ENCODE data around the gene NETO2. TPM values are rescaled to one million over a fixed set of nuclear protein-coding genes. Genes with fewer than 3 reads are reported as not detected.

NETO2 gene
- total RNA-seq, 1 experiment from 2014 or later: 10.3 TPM

DNA sequence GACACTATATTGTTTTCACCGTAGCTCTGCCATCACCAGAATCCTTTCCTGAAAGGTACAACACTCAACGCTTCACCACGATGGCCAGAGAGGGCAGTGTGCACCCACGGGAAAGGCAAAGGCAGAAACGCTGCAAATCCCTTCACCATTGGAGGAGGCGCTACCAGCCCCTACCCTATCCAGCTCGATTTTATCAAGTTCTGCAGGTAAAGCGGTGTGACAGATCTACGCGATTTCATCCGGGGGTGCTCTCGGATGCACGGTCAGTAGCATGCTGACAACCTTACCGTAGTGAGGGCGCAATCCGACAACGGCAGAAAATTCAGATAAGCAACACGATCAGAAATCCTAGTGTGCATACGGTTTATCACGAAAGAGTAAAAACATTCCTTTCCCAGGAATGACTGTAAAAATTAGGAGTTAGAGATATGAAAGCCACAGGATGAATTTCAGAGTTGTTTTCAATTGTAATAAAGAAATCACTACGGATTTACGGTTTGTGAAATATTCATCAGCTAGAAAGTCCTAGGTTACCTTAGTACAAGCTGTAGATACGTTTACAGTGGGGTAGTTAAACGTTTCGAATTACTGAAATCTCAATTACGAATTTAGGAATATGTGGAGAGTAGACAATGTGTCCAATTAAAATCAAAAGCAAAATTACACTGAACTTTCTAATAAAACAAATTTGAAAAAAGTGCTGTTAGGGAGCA is 1.8 kb downstream of the NETO2 start:
- BruUV-seq (replicated peaks): TSS peak; percentile 61
- H2AFZ ChIP-seq (ENCODE audit: low read depth, low read length, poor library complexity, severe bottlenecking): peak overlapping the region; percentile 64
- peak overlapping the region; percentile 69 for H3K4me2 ChIP-seq (ENCODE audit: low read length)
- ChIA-PET POLR2A (interaction anchor here (0.9 to 1.6 kb wide), 4 partner anchors 16 to 1023 kb away, joined by 3 to 4 read pairs (median 3); no protein-coding TSS in a partner anchor), CTCF (interaction anchor here (0.7 to 2.4 kb wide), 26 partner anchors 8 to 1023 kb away, joined by 3 to 23 read pairs (median 4); partner anchors contain the start of gene ABCC12), RAD21 (ENCODE audit: low non-redundant PET in 1 of 2, low total read pairs in 2 of 2, uncharacterized antibody in 2 of 2, unreplicated experiment in 2 of 2) (interaction anchor here (0.6 to 1.2 kb wide), 6 partner anchors 104 to 1482 kb away, joined by 3 to 7 read pairs (median 4); no protein-coding TSS in a partner anchor)
- no peaks in the 10 kb centered on the region for H3K79me2 ChIP-seq (ENCODE audit: insufficient read depth, low read length)
- TF ChIP-seq CBX3 (IDR thresholded peaks at IDR 0.05; ENCODE audit: low read depth) (0 out of 2 replicates have a peak, but pooled peaks have one; percentile 47), ZFX (IDR thresholded peaks at IDR 0.05) (no peak), EGR1 (IDR thresholded peaks at IDR 0.05; ENCODE audit: low read depth) (no peak), TCF7L2 (IDR thresholded peaks at IDR 0.05; ENCODE audit: borderline replicate concordance, extremely low read depth, insufficient read depth, insufficient read length) (peak; percentile 59), ZBTB33 (IDR thresholded peaks at IDR 0.05; ENCODE audit: extremely low read depth, insufficient replicate concordance, low read length) (peak; percentile 6), REST (IDR thresholded peaks at IDR 0.05; ENCODE audit: low read depth) (no peak), SP1 (IDR thresholded peaks at IDR 0.05; ENCODE audit: low read depth) (no peak), ELF1 (IDR thresholded peaks at IDR 0.05; ENCODE audit: borderline replicate concordance, low read depth) (no peak), ATF3 (IDR thresholded peaks at IDR 0.05) (no peak), SIN3A (IDR thresholded peaks at IDR 0.05; ENCODE audit: low read depth) (no peak), RAD21 (IDR thresholded peaks at IDR 0.05; ENCODE audit: low read depth) (peak; percentile 85), ZNF274 (IDR thresholded peaks at IDR 0.05; ENCODE audit: low read depth, low read length) (no peak)
- TF ChIP-seq, protein P1, sequence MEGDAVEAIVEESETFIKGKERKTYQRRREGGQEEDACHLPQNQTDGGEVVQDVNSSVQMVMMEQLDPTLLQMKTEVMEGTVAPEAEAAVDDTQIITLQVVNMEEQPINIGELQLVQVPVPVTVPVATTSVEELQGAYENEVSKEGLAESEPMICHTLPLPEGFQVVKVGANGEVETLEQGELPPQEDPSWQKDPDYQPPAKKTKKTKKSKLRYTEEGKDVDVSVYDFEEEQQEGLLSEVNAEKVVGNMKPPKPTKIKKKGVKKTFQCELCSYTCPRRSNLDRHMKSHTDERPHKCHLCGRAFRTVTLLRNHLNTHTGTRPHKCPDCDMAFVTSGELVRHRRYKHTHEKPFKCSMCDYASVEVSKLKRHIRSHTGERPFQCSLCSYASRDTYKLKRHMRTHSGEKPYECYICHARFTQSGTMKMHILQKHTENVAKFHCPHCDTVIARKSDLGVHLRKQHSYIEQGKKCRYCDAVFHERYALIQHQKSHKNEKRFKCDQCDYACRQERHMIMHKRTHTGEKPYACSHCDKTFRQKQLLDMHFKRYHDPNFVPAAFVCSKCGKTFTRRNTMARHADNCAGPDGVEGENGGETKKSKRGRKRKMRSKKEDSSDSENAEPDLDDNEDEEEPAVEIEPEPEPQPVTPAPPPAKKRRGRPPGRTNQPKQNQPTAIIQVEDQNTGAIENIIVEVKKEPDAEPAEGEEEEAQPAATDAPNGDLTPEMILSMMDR (IDR thresholded peaks at IDR 0.05 in 2 of 3, conservative IDR thresholded peaks at IDR 0.05 in 1 of 3; ENCODE audit: borderline replicate concordance in 1 of 3, insufficient read depth in 1 of 3, low read depth in 2 of 3, low read length in 2 of 3): peak; percentile 93 to 97 (median 94)
- H3K36me3 ChIP-seq (ENCODE audit: control insufficient read depth in 1 of 2, insufficient read depth in 2 of 2, low read length in 2 of 2): no peaks in the 10 kb centered on the region
- peak; percentile 85 for DNase-seq (ENCODE audit: low read depth, low spot score)
- no peak overlapping the region for H3K9ac ChIP-seq (ENCODE audit: low read length)
- no peaks in the 10 kb centered on the region for H3K9me3 ChIP-seq (ENCODE audit: control insufficient read depth in 1 of 2, insufficient read depth in 1 of 2, low read depth in 1 of 2, low read length in 2 of 2)
- no peaks in the 10 kb centered on the region for H3K9me2 ChIP-seq (ENCODE audit: insufficient read depth)
- H3K27me3 ChIP-seq (ENCODE audit: insufficient read depth, low read length): no peaks in the 10 kb centered on the region
- ATAC-seq: peak; percentile 82
- no peak overlapping the region for H3K27ac ChIP-seq (ENCODE audit: low read depth, low read length)
- intact Hi-C loops (cut with micrococcal nuclease): loop anchor here (2.0 to 10.0 kb wide), 4 partner anchors 197 to 1015 kb away; no protein-coding TSS in a partner anchor
- peaks cover 8 to 44% of the 10 kb centered on the region in 2 experiments; a peak in 3 of 4 replicates for H3K4me1 ChIP-seq (ENCODE audit: control insufficient read depth in 1 of 2, insufficient read depth in 2 of 2, low read length in 2 of 2)
- no peaks in the 10 kb centered on the region for H4K20me1 ChIP-seq (ENCODE audit: insufficient read depth)
- peak overlapping the region; percentile 43 to 52 for H3K4me3 ChIP-seq (replicated peaks in 1 of 2; ENCODE audit: low read depth in 1 of 2, low read length in 2 of 2)

Data from HCT116 (cell line).